NCI-H1436 treated with DMSO at 0.1 percent for 48 hours (cell line): ENCODE results near the gene RPP14.
"Not testable (repeated sequence)": the region's sequence is repeated elsewhere in the genome, so short reads cannot be mapped to it uniquely, and the experiment has no call there.

ENCODE experiments used
- DNase-seq: peaks from one replicate; lab custom pipeline; 2025; lab: John Stamatoyannopoulos, UW

RPP14 gene

DNA sequence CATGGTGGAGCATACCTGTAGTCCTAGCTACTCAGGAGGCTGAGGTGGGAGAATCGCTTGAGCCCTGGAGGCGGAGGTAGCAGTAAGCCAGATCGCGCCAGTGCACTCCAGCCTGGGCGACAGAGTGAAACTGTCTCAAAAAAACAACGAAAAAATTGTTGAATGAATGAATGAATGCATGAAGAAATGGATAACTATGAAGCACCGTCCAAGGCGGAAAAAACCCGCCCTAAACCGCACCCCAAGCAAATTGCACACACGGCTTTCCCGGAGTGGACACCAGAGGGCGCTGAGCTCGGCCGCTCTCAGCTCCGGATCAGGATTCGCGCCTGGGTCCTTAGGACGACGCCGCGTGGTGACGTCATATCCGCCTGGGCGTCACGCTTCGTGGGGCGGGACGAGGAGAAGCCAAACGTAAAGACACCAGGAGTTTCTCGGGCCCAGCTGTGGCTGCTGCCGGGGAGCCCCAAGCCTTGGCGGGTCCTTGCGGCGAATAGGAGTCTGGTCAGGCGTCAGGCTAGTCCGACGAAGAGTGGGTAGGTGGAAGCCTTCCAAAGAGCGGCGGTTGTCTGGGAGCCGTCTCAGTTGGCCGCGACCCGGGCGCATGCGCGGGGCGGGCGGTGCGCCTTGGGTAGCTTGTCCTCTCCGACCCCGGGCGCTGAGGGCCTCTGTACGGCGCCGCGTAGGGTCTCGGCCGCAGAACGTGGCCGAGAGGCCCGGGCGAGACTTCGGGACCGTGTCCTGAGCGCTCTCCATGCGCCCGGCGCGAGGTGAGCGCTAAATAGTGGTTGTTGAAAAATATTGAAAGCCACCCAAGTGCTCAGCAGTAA lies at the start of gene RPP14, which contains the start of gene HTD2:
RPP14 (plus strand) TSS at position 364 of the 830 bp plus-strand sequence. CDS start 4,085 bp downstream, outside the sequence.
HTD2 (plus strand) TSS at position 639 of the 830 bp plus-strand sequence. CDS start 11,094 bp downstream, outside the sequence.
- DNase-seq = peak; percentile 53

DNA sequence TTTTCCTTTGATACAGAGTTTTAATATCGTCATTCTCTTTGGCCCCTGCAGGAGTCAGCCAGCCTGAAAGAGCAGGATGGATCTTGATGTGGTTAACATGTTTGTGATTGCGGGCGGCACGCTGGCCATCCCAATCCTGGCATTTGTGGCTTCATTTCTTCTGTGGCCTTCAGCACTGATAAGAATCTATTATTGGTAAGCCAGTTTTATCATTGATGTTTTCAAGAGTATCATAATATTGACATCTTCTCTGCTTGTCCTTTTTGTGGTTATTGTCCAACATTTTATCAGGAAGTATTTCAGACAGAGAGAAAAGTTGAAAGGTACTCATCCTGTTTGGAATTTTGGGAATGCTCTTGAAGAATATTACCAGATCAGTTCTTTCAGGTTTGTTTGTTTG lies 49.5 kb upstream of the RPP14 start:
- DNase-seq = no peak

DNA sequence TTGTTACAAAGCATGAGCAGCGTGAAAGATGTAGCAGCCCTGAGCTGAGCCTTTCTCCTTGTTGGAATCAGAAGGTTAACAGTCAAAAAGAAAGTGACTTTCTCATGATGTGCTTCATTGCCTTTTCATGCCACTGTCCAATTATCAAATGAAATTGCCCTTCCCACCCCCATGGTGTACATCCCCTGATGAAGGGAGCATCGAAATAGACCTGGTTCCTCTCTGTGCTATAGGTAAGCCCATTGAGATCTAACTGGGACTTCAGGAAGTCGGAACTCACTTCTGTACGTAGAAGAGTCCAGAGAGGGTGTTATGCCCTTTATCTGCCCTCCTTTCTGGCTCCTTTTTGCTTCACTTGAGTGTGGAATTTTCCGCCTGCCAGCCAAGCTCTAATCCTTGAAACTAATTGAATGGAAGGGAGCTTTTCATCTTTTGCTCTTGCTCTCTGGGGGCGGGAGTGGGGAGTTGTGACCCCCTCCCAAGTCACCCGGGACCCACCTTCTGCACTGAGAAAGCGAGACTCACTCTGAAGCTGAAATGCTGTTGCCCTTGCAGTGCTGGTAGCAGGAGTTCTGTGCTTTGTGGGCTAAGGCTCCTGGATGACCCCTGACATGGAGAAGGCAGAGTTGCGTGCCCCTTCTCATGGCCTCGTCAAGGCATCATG lies 47.5 kb upstream of the RPP14 start:
- DNase-seq = no peak

DNA sequence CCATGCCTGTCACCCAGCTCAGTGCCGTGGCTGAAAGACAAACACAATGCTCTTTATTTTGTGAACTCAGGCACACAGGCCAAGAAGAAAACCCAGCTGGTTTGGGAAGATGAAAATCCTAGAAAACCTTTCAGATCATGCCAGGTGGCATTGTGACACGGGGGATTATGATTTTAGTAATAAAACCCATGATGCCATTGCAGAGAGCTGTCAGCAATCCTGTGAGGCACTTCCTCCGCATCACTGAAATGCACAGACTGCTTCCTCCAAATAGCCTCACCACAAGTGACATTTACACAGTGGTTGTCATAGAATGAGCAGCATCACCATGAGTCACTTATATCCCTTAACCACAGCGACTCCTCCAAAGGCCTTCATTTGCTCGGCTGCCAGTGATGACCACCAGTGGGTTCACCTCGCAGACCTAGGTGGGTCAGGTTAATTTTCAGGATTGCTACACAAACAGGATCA lies 45.7 kb upstream of the RPP14 start:
- no peak for DNase-seq

- no peak for DNase-seq
These were observed 45.3 kb upstream of the RPP14 start for GRCh38 chr3:58260733-58261132.

- DNase-seq = no peak
These were observed 43.9 kb upstream of the RPP14 start for GRCh38 chr3:58261954-58262666.

DNA sequence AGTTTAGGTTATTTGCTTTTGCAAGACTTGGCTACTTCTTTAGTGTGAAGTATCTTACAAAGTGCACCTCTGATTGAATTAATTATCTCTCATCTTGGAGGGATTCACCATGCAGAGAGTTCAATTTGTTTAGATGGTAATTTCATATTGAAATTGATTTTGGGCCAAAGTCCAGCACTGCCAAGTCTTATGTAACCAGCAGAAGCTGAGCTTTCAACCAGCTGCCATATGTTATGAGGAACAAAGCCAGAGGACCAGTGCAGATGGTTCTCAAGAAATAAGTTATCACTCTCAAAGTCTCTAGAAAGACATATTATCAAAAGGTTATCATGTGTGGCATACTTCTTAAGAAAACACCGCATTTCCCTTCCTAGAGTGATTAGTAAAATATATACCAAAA lies 39.5 kb upstream of the RPP14 start:
- DNase-seq = no peak

GRCh38 chr3:58267543-58267942 lies 38.5 kb upstream of the RPP14 start:
- DNase-seq = not testable (repeated sequence)

DNA sequence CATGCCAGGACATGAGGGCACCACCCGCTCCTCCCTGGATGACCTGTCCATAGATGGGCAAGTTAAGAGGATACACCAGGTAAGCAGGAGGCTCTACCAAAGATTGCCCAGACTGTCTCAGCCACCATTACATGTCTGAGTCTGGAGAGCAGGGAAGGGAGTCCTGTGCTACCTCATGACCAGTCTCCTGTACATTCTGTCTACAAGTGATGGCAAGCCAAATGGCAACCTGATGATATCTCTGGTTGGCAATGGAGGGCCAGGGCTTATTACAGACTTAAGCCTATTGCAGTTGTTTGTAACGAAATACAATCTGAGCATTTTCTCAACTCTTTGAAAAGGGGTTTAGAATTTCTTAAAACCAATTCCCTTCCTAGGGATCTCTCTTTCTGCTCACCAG lies 36.7 kb upstream of the RPP14 start:
- DNase-seq = no peak

DNA sequence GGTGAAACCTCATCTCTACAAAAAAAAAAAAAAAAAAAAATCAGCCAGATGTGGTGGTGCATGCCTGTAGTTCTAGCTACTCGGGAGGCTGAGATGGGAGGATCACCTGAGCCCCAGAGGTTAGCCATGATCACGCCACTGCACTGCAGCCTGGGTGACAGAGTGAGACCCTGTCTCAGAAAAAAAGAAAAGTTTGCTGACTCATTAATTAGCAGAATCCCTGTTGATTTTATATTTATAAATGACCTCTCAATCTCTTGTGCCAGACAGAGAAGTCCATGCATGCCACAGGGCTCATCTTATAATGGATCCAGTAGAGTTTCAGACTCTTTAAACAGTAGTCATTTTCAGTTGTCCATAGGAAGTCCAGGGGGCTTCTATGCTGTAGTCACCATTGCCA lies 35.6 kb upstream of the RPP14 start:
- DNase-seq = no peak

DNA sequence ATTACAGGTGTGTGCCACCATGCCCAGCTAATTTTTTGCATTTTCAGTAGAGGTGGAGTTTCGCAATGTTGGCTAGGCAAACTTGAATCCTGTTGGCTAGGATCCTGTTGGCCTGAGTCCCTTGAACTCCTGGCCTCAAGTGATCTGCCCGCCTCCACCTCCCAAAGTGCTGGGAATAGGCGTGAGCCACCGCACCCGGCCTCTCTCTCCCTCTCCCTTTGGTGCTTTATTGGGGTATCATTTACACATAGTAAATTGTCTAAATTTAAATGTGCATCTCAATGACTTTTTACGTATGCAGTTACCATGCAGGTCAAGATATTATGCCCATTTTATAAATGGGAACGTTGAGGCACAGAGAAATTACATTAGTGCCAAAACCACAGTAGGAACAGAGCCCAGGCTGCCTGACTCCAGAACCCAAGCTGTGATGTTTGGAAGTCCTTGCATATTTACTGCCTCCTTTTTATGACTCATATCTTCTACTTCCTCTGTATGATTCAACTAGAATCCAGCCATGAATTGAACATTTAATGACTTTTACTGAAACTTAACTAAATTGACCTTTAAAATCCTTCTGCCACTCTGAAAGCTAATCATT lies 34.0 kb upstream of the RPP14 start:
- DNase-seq = no peak

DNA sequence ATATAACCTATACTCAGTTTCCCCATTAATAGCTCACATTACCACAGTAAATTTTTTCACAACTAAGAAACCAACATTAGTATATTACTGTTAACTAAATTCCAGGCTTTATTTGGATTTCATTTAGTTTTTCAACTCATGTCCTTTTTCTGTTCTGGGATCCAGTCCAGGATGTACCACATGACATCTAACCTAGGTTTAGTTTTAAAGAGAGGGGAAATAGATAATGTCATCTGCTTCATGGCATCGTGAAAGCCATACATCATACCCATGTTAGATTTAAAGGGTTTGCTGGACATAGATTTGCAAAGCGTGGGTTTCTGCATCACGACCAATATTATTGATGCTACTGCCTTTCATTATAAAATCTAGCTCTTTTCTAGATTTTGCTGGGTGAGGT lies 33.2 kb upstream of the RPP14 start:
- no peak for DNase-seq

DNA sequence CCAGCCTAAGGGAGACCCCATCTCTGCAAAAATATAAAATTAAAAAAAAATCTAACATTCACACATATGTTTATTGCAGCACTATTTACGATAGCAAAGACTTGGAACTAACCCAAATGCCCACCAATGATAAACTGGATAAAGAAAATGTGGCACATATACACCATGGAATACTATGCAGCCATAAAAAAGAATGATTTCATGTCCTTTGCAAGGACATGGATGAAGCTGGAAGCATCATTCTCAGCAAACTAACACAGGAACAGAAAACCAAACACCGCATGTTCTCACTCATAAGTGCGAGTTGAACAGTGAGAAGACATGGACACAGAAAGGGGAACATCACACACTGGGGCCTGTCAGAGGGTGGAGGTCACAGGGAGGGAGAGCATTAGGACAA lies 32.7 kb upstream of the RPP14 start:
- not testable (repeated sequence) for DNase-seq

- DNase-seq = no peak
These were observed 31.9 kb upstream of the RPP14 start for GRCh38 chr3:58274027-58274614.

DNA sequence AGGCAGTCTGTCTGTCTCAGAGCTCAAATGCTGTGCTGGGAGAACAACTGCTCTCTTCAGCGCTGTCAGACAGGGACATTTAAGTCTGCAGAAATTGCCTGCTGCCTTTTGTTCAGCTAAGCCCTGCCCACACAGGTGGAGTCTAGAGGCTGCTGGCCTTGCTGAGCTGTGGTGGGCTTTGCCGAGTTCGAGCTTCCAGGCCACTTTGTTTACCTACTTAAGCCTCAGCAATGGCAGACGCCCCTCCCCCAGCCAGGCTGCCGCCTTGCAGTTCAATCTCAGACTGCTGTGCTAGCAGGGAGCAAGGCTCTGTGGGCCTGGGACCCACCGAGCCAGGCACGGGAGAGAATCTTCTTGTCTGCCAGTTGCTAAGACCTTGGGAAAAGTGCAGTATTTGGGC lies 25.0 kb upstream of the RPP14 start:
- DNase-seq = no peak

DNA sequence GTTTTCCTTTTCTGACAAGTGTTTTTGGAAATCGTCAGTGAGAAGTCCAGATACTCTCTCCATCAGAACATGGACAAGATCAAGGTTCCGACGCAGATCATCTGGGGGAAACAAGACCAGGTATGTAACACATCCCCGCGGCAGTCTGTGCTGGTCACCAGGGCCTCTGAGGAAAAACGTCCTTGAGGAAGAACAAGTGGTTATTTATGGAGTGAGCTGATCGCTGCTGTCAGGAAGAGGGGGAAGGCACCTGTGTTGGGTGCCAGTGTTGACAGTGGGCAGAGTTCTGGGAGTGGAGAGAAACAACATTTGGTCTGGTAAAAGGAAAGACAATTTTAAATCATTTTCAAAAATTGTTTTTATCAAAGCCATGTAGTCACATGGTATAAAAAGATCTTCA lies 20.7 kb upstream of the RPP14 start:
- no peak for DNase-seq

DNA sequence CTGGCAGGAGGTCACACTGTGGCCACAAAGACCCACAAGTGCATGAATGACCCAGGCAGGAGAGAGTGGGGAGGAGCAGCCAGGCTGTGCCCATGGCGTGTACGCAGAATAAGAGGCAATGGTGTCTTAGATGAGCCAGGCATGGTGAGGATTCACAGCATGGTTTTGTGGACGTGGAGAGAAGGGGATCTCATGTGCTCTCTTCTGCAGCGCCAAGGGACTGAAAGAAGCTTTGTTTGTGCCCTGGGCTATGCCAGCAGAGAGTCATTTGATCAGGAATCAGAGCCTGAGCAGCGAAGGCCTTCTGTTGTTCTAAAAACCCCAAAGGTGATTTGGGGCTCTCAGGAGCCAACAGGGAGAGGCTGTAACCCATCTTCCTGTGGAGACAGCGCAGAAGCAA lies 18.7 kb upstream of the RPP14 start:
- DNase-seq = no peak

GRCh38 chr3:58288011-58288728 lies 17.9 kb upstream of the RPP14 start:
- no peak for DNase-seq

- DNase-seq = not testable (repeated sequence)
These were observed 17.0 kb upstream of the RPP14 start for GRCh38 chr3:58288964-58289613.

DNA sequence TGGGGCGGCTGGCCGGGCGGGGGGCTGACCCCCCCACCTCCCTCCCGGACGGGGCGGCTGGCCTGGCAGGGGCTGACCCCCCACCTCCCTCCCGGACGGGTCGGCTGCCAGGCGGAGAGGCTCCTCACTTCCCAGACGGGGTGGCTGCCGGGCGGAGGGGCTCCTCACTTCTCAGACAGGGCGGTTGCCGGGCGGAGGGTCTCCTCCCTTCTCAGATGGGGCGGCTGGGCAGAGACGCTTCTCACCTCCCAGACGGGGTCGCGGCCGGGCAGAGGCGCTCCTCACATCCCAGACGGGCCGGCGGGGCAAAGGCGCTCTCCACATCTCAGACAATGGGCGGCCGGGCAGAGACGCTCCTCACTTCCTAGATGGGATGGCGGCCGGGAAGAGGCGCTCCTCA lies 15.6 kb upstream of the RPP14 start:
- not testable (repeated sequence) for DNase-seq
